K562 (cell line): Measurements from ENCODE around the gene ZNRD2.

Experiments
- CTCF ChIP-seq, 3 experiments: IDR thresholded peaks in 2 of 3; conservative IDR thresholded peaks in 1 of 3; 2 replicates each; pipeline ENCODE4 v1.5.1; 2011 to 2012; ENCODE audit warnings: low read length in 3 of 3, mild to moderate bottlenecking in 3 of 3, control low read depth in 2 of 3, improper control_type of control experiment in 1 of 3, inconsistent platforms in 1 of 3, low read depth in 1 of 3, mixed read lengths in 1 of 3, moderate library complexity in 1 of 3; ENCODE audit not compliant: insufficient read depth in 2 of 3
- E4F1 ChIP-seq: fragments of 250-450 bp; sonication (Bioruptor Pico); IDR thresholded peaks from 2 replicates; pipeline ENCODE4 v1.5.0; 2021; ENCODE audit warnings: mild to moderate bottlenecking, borderline replicate concordance
- LEF1 ChIP-seq: fragments of 450-650 bp; IDR thresholded peaks from 2 replicates; pipeline ENCODE4 v1.6.1; 2016; ENCODE audit warnings: mild to moderate bottlenecking
- POLR2A ChIP-seq: fragments of 450-650 bp; conservative IDR thresholded peaks from 2 replicates; pipeline ENCODE4 v1.6.1; 2016
- TAF7 ChIP-seq: fragments of 450-650 bp; IDR thresholded peaks from 2 replicates; pipeline ENCODE4 v1.6.1; 2016; ENCODE audit warnings: missing genetic modification characterization, missing compliant biosample characterization

- peak; percentile 85 for TF ChIP-seq POLR2A
- no peak for TF ChIP-seq E4F1
- 0 out of 2 replicates have a peak, but pooled peaks have one; percentile 42 for TF ChIP-seq TAF7 (tag)
- TF ChIP-seq LEF1: no peak
- peak; percentile 77 to 86 (median 81) for TF ChIP-seq CTCF (IDR thresholded peaks at IDR 0.05 in 2 of 3, conservative IDR thresholded peaks at IDR 0.05 in 1 of 3; ENCODE audit: insufficient read depth in 2 of 3, low read depth in 1 of 3, low read length in 3 of 3)
Measured at GRCh38 chr11:65569973-65570918, at the start of gene ZNRD2.
